Measurements from ENCODE around the gene METTL15.

DNA sequence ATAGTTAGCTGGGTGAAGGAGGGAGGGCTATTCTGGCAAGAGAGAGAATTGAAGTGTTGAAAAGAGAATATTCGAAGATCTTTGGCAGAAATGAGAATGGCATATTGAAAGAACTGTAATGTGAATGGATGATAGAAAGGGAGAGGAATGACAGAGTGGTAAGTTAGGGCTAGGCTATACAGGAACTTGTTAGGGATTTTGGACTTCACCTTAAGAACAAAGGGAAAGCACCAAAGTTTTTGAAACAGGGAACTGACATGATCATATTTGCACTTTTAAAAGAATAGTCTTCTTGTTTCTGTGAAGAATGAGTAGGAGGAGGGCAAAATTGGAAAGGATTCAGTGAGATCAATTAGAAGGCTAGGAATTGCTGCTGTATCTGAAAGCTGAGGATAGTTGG, 119.3 kb downstream of the METTL15 start:
- TF ChIP-seq POLR2A (IDR thresholded peaks at IDR 0.05) (no peak), POLR2AphosphoS5 (IDR thresholded peaks at IDR 0.05) (no peak)
- TF ChIP-seq, protein P1, sequence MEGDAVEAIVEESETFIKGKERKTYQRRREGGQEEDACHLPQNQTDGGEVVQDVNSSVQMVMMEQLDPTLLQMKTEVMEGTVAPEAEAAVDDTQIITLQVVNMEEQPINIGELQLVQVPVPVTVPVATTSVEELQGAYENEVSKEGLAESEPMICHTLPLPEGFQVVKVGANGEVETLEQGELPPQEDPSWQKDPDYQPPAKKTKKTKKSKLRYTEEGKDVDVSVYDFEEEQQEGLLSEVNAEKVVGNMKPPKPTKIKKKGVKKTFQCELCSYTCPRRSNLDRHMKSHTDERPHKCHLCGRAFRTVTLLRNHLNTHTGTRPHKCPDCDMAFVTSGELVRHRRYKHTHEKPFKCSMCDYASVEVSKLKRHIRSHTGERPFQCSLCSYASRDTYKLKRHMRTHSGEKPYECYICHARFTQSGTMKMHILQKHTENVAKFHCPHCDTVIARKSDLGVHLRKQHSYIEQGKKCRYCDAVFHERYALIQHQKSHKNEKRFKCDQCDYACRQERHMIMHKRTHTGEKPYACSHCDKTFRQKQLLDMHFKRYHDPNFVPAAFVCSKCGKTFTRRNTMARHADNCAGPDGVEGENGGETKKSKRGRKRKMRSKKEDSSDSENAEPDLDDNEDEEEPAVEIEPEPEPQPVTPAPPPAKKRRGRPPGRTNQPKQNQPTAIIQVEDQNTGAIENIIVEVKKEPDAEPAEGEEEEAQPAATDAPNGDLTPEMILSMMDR (IDR thresholded peaks at IDR 0.05), result no peak

Data from breast epithelium (tissue), 3 donors.